ENCODE results near the gene TEN1. TPM values are rescaled to one million over a fixed set of nuclear protein-coding genes. Genes with fewer than 3 reads are reported as not detected.

The TEN1 gene
- total RNA-seq, 1 donor from 2014 or later: 10.9 TPM

- TF ChIP-seq, protein P1, sequence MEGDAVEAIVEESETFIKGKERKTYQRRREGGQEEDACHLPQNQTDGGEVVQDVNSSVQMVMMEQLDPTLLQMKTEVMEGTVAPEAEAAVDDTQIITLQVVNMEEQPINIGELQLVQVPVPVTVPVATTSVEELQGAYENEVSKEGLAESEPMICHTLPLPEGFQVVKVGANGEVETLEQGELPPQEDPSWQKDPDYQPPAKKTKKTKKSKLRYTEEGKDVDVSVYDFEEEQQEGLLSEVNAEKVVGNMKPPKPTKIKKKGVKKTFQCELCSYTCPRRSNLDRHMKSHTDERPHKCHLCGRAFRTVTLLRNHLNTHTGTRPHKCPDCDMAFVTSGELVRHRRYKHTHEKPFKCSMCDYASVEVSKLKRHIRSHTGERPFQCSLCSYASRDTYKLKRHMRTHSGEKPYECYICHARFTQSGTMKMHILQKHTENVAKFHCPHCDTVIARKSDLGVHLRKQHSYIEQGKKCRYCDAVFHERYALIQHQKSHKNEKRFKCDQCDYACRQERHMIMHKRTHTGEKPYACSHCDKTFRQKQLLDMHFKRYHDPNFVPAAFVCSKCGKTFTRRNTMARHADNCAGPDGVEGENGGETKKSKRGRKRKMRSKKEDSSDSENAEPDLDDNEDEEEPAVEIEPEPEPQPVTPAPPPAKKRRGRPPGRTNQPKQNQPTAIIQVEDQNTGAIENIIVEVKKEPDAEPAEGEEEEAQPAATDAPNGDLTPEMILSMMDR (IDR thresholded peaks at IDR 0.05): no peak
- H3K27ac ChIP-seq: peak overlapping the region; percentile 13
- H3K9me3 ChIP-seq: no peaks in the 10 kb centered on the region
- DNase-seq: no peak
- ATAC-seq: no peak
- peak overlapping the region; percentile 48 for H3K4me3 ChIP-seq
- H3K4me1 ChIP-seq: peaks cover 14% of the 10 kb centered on the region
- H3K27me3 ChIP-seq: no peaks in the 10 kb centered on the region
- intact Hi-C loops (cut with DNase I): no loop called here
- peaks cover 10% of the 10 kb centered on the region for H3K36me3 ChIP-seq
These were observed 46.3 kb downstream of the TEN1 start for GRCh38 chr17:76025294-76025693.

GRCh38 chr17:76026714-76027158, 47.7 kb downstream of the TEN1 start:
- Histone ChIP-seq H3K27me3 (no peaks in the 10 kb centered on the region), H3K27ac (peak overlapping the region; percentile 56), H3K4me3 (peak overlapping the region; percentile 48), H3K4me1 (peaks cover 14% of the 10 kb centered on the region), H3K9me3 (no peaks in the 10 kb centered on the region), H3K36me3 (peaks cover 10% of the 10 kb centered on the region)
- DNase-seq: peak; percentile 85
- TF ChIP-seq, protein P1 (IDR thresholded peaks at IDR 0.05): peak; percentile 14
- intact Hi-C loops (cut with DNase I): no loop called here
- peak; percentile 76 for ATAC-seq

GRCh38 chr17:76027159-76027839, 48.3 kb downstream of the TEN1 start, which contains the start of gene EVPL:
Gene EVPL, minus strand, starts transcription at chr17:76027306. Its CDS starts 108 bp downstream, at chr17:76027198.
- peak within 1 kb of the TSS; percentile 56 for H3K27ac ChIP-seq
- intact Hi-C loops (cut with DNase I): no loop called here
- peak; percentile 92 for ATAC-seq
- H3K27me3 ChIP-seq: no peaks in the 10 kb centered on the region
- TF ChIP-seq, protein P1 (IDR thresholded peaks at IDR 0.05): no peak
- H3K36me3 ChIP-seq: peaks cover 10% of the 10 kb centered on the region
- DNase-seq: peak; percentile 95
- H3K4me1 ChIP-seq: peaks cover 14% of the 10 kb centered on the region
- H3K9me3 ChIP-seq: no peaks in the 10 kb centered on the region
- H3K4me3 ChIP-seq: peak within 1 kb of the TSS; percentile 48

DNA sequence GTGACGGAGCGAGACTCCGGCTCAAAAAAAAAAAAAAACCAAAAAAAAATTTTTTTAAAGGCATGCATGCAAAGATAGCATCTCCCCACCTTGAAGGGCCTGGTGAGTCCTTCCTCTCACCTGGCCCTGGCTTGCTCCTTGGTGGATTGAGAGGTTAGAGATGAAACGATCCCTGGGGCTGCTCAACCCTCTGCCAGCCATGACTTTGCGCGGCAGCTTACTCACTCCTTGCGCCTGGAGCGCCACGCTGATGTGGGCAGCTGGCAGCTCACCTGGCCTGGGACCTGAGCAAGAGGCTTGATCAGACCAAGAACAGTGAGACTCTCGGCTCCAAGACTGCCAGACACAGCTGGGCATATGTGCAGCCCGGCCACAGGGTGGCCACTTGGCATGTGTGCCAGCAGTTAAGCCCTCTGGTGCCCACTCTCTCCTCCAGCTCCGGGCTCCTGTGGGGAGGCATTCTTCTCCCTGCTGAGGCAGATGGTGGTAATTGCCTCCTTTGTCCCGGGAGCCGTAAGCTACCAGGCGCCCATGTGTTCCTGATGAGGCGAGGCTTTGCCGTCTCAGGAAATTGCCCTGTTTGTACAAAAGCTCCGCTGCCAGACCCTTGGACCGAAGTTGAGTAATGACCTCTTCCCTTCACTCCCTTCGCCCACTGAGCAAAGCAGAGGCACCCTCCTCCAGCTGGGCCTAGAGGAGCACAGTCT, 53.2 kb downstream of the TEN1 start:
- ATAC-seq (peak; percentile 4), DNase-seq (no peak)

GRCh38 chr17:76032780-76033108, 53.7 kb downstream of the TEN1 start:
- ATAC-seq (no peak), DNase-seq (no peak)
- Histone ChIP-seq H3K4me3 (no peak overlapping the region), H3K36me3 (peaks cover under 1% of the 10 kb centered on the region), H3K27me3 (no peaks in the 10 kb centered on the region), H3K9me3 (no peaks in the 10 kb centered on the region), H3K4me1 (peaks cover 14% of the 10 kb centered on the region), H3K27ac (no peak overlapping the region)
- TF ChIP-seq, protein P1 (IDR thresholded peaks at IDR 0.05): no peak
- intact Hi-C loops (cut with DNase I): no loop called here

More for the DNA sequence above, 53.2 kb downstream of the TEN1 start:
- no peak overlapping the region for H3K27ac ChIP-seq
- H3K36me3 ChIP-seq: no peaks in the 10 kb centered on the region
- intact Hi-C loops (cut with DNase I): no loop called here
- TF ChIP-seq, protein P1 (IDR thresholded peaks at IDR 0.05): peak; percentile 17
- peaks cover 14% of the 10 kb centered on the region for H3K4me1 ChIP-seq
- no peaks in the 10 kb centered on the region for H3K9me3 ChIP-seq
- no peak overlapping the region for H3K4me3 ChIP-seq
- no peaks in the 10 kb centered on the region for H3K27me3 ChIP-seq

Measured in upper lobe of right lung (tissue), 1 donor.